MM.1S (cell line): Measurements from ENCODE around the gene HEXIM2.
"Not testable (repeated sequence)": the region's sequence is repeated elsewhere in the genome, so short reads cannot be mapped to it uniquely, and the experiment has no call there.

Experiments used
- DNase-seq: peaks from one replicate; pipeline ENCODE4 v3.0.0-alpha.2; 2015
- H2AFZ ChIP-seq: fragments of 300-600 bp; sonication (generic); 2 replicates; pipeline ENCODE4 v1.6.0; 2016; ENCODE audit warnings: antibody characterized with exemption, low read length
- H3F3A ChIP-seq: fragments of 300-600 bp; sonication (generic); 2 replicates; pipeline ENCODE4 v1.6.1; 2016; ENCODE audit warnings: mild to moderate bottlenecking, antibody characterized with exemption, low read length, moderate library complexity, mixed read lengths; ENCODE audit not compliant: insufficient read depth
- H3K27ac ChIP-seq: fragments of 300-600 bp; sonication (generic); 2 replicates; pipeline ENCODE4 v1.5.1; 2016; ENCODE audit warnings: mild to moderate bottlenecking, low read length
- H3K27me3 ChIP-seq: fragments of 300-600 bp; sonication (generic); replicated peaks from 2 replicates; pipeline ENCODE4 v1.6.0; 2016; ENCODE audit warnings: low read length; ENCODE audit not compliant: insufficient read depth
- H3K36me3 ChIP-seq: fragments of 300-600 bp; sonication (generic); replicated peaks from 2 replicates; pipeline ENCODE4 v1.6.1; 2016; ENCODE audit warnings: mild to moderate bottlenecking, low read length, mixed read lengths; ENCODE audit not compliant: insufficient read depth
- H3K4me1 ChIP-seq: fragments of 300-600 bp; sonication (generic); 2 replicates; pipeline ENCODE4 v1.6.1; 2016; ENCODE audit warnings: low read length, mixed read lengths
- H3K4me2 ChIP-seq: fragments of 300-600 bp; sonication (generic); 2 replicates; pipeline ENCODE4 v1.6.0; 2016; ENCODE audit warnings: low read depth, low read length
- H3K4me3 ChIP-seq: fragments of 300-600 bp; sonication (generic); 2 replicates; pipeline ENCODE4 v1.5.1; 2016; ENCODE audit warnings: low read length, mixed read lengths
- H3K79me2 ChIP-seq: fragments of 300-600 bp; sonication (generic); 2 replicates; pipeline ENCODE4 v1.6.1; 2016; ENCODE audit warnings: mixed run types, low read length, mixed read lengths
- H3K9ac ChIP-seq: fragments of 300-600 bp; sonication (generic); 2 replicates; pipeline ENCODE4 v1.6.1; 2016; ENCODE audit warnings: low read length, mixed read lengths
- H3K9me2 ChIP-seq: fragments of 300-600 bp; sonication (generic); replicated peaks from 2 replicates; pipeline ENCODE4 v1.6.1; 2016; ENCODE audit warnings: mild to moderate bottlenecking, low read length, mixed read lengths; ENCODE audit not compliant: insufficient read depth
- H3K9me3 ChIP-seq: fragments of 300-600 bp; sonication (generic); replicated peaks from 2 replicates; pipeline ENCODE4 v1.6.1; 2016; ENCODE audit warnings: mild to moderate bottlenecking, low read length, mixed read lengths; ENCODE audit not compliant: insufficient read depth
- H4K20me1 ChIP-seq: fragments of 300-600 bp; sonication (generic); 2 replicates; pipeline ENCODE4 v1.6.1; 2016; ENCODE audit warnings: mild to moderate bottlenecking, low read length, moderate library complexity, mixed read lengths; ENCODE audit not compliant: insufficient read depth
- CTCF ChIP-seq: fragments of 300-600 bp; sonication (generic); IDR thresholded peaks from 2 replicates; pipeline ENCODE4 v1.5.1; 2016; ENCODE audit warnings: antibody characterized with exemption, low read length, mixed read lengths
- EZH2 ChIP-seq: fragments of 300-600 bp; sonication (generic); optimal IDR thresholded peaks from 2 replicates; pipeline ENCODE3; 2017; ENCODE audit warnings: low read depth, mild to moderate bottlenecking, antibody characterized with exemption, low read length, mixed read lengths
- EZH2phosphoT487 ChIP-seq: fragments of 300-600 bp; sonication (generic); IDR thresholded peaks from 2 replicates; pipeline ENCODE4 v1.6.1; 2018; ENCODE audit warnings: antibody characterized with exemption, low read length

HEXIM2 gene

DNA sequence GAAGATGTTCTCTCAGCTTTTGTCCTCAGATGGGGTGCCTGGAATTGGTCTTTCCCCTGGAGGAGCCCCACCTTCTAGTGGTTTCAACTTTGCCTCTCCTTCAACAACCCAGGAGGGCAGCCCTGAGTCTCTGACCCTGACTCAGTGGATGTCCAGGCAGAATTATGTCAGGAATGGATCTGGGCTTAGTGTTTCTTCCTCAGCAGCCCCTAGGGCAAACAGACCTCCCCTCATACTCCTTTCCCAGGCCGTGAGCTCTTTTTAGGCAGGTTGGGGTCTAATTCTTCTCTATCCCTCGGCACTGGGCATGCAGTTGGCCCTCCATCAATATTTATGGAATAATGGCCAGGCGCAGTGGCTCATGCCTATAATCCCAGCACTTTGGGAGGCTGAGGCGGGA, 39.8 kb downstream of the HEXIM2 start:
- H4K20me1 ChIP-seq: no peaks in the 10 kb centered on the region
- peaks cover 3% of the 10 kb centered on the region; the same call in 1 of the 2 replicates for H3F3A ChIP-seq
- H3K4me3 ChIP-seq: no peak overlapping the region
- no peak for DNase-seq
- no peaks in the 10 kb centered on the region for H3K36me3 ChIP-seq
- H3K9me2 ChIP-seq: no peaks in the 10 kb centered on the region
- no peak overlapping the region for H2AFZ ChIP-seq
- no peaks in the 10 kb centered on the region for H3K27me3 ChIP-seq
- no peaks in the 10 kb centered on the region for H3K4me1 ChIP-seq
- H3K4me2 ChIP-seq: no peak overlapping the region
- no peaks in the 10 kb centered on the region for H3K79me2 ChIP-seq
- H3K9ac ChIP-seq: no peak overlapping the region
- H3K9me3 ChIP-seq: no peaks in the 10 kb centered on the region
- TF ChIP-seq EZH2 (no peak), CTCF (no peak), EZH2phosphoT487 (no peak)
- H3K27ac ChIP-seq: no peak overlapping the region

DNA sequence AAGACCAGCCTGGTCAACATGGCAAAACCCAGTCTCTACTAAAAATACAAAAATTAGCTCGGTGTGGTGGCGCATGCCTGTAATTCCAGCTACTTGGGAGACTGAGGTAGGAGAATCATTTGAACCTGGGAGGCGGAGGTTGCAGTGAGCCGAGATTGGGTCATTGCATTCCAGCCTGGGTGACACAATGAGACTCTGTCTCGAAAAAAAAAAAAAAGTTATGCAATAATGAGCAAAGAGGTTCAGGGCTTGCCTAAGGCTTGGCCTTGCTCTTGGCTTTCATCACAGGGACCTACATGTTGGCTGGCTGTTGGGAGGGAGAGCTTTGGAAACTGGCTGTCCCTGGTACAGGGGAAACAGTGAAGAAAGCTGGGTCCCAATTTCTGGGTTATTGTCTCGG, 40.2 kb downstream of the HEXIM2 start:
- H3F3A ChIP-seq, H3K9me2 ChIP-seq, H3K4me2 ChIP-seq, H4K20me1 ChIP-seq, DNase-seq, H3K27ac ChIP-seq, H2AFZ ChIP-seq, H3K4me3 ChIP-seq, H3K9me3 ChIP-seq, H3K9ac ChIP-seq, H3K36me3 ChIP-seq, H3K4me1 ChIP-seq, H3K27me3 ChIP-seq, H3K79me2 ChIP-seq: not testable (repeated sequence)

GRCh38 chr17:45218895-45219661, 57.4 kb downstream of the HEXIM2 start:
- peaks cover 35% of the 10 kb centered on the region for H3F3A ChIP-seq
- H3K79me2 ChIP-seq: peaks cover 36% of the 10 kb centered on the region
- no peak overlapping the region for H3K9ac ChIP-seq
- H3K4me3 ChIP-seq: no peak overlapping the region
- H3K27ac ChIP-seq: no peak overlapping the region
- H3K9me3 ChIP-seq: no peaks in the 10 kb centered on the region
- peak; percentile 74 for DNase-seq
- no peak overlapping the region for H3K4me2 ChIP-seq
- peaks cover 10% of the 10 kb centered on the region for H3K4me1 ChIP-seq
- H3K27me3 ChIP-seq: no peaks in the 10 kb centered on the region
- H4K20me1 ChIP-seq: no peaks in the 10 kb centered on the region
- H3K36me3 ChIP-seq: no peaks in the 10 kb centered on the region
- H3K9me2 ChIP-seq: no peaks in the 10 kb centered on the region
- no peak overlapping the region for H2AFZ ChIP-seq
- TF ChIP-seq CTCF (peak; percentile 95), EZH2 (no peak), EZH2phosphoT487 (no peak)
